Body of pancreas (tissue), 4 donors: ENCODE data around the gene MR1.

Experiments
- POLR2A ChIP-seq, 3 donors: fragments of 450-650 bp; IDR thresholded peaks; one replicate each; pipeline ENCODE4 v1.6.1; 2016; ENCODE audit warnings: antibody characterized with exemption in 3 of 3, mild to moderate bottlenecking in 2 of 3
- TF ChIP-seq, protein P1 (sequence below), 7 experiments: fragments of 450-650 bp in 4 of 7; fragments of 200-600 bp in 3 of 7; sonication (generic) in 3 of 7; IDR thresholded peaks; one replicate each; pipeline ENCODE4 v1.5.1; 2016 to 2019; ENCODE audit warnings: antibody characterized with exemption in 7 of 7

- TF ChIP-seq, protein P1, sequence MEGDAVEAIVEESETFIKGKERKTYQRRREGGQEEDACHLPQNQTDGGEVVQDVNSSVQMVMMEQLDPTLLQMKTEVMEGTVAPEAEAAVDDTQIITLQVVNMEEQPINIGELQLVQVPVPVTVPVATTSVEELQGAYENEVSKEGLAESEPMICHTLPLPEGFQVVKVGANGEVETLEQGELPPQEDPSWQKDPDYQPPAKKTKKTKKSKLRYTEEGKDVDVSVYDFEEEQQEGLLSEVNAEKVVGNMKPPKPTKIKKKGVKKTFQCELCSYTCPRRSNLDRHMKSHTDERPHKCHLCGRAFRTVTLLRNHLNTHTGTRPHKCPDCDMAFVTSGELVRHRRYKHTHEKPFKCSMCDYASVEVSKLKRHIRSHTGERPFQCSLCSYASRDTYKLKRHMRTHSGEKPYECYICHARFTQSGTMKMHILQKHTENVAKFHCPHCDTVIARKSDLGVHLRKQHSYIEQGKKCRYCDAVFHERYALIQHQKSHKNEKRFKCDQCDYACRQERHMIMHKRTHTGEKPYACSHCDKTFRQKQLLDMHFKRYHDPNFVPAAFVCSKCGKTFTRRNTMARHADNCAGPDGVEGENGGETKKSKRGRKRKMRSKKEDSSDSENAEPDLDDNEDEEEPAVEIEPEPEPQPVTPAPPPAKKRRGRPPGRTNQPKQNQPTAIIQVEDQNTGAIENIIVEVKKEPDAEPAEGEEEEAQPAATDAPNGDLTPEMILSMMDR (IDR thresholded peaks at IDR 0.05): no peak
- no peak for TF ChIP-seq POLR2A (IDR thresholded peaks at IDR 0.05)
Measured at GRCh38 chr1:181097242-181097641, 63.5 kb downstream of the MR1 start.
